ENCODE data around the gene IFNL1.
"Not testable (repeated sequence)": the region's sequence is repeated elsewhere in the genome, so short reads cannot be mapped to it uniquely, and the experiment has no call there.

IFNL1 gene

GRCh38 chr19:39327363-39328045 lies 31.3 kb downstream of the IFNL1 start:
- Mint-ChIP-seq H3K4me3 (no peak overlapping the region), H3K27me3 (no peaks in the 10 kb centered on the region), H3K9me3 (ENCODE audit: low read depth) (no peaks in the 10 kb centered on the region), H3K36me3 (no peaks in the 10 kb centered on the region), H3K4me1 (ENCODE audit: low read depth) (peaks cover 44% of the 10 kb centered on the region), H3K27ac (no peak overlapping the region)

DNA sequence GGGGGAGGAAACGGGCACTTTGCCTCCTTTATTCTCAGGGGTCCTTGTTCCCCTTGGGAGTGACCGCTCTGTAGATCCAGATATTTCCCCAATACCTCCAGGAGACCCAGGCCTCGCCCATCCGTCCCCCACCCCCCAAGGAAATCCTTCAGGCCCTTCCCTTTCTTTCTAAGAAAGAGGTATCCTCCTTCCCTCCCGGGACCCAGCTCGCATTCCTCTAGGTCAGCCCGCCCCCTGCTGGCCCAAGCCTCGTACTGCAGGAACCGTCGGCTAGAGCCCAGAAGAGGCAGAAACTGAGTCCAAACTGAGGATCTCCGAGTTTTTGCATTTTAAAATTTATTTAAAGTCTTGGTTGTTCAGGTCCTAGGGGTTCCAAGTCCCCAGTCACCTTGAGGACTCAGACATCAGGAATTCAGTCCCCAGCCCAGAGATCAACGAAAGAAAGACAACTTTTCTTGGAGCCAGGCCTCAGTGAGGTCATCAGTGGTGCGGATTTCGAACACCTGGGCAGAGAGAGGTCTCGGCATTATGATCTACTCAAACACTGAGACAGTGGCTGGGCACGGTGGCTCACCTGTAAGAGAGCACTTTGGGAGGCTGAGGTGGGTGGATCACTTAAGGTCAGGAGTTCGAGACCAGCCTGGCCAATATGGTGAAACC lies 32.0 kb downstream of the IFNL1 start:
- H3K4me1 Mint-ChIP-seq (ENCODE audit: low read depth) = peaks cover 48% of the 10 kb centered on the region
- no peaks in the 10 kb centered on the region for H3K36me3 Mint-ChIP-seq
- H3K27ac Mint-ChIP-seq = peak overlapping the region; percentile 66
- peak overlapping the region; percentile 42 for H3K4me3 Mint-ChIP-seq
- no peaks in the 10 kb centered on the region for H3K27me3 Mint-ChIP-seq
- H3K9me3 Mint-ChIP-seq (ENCODE audit: low read depth) = no peaks in the 10 kb centered on the region

DNA sequence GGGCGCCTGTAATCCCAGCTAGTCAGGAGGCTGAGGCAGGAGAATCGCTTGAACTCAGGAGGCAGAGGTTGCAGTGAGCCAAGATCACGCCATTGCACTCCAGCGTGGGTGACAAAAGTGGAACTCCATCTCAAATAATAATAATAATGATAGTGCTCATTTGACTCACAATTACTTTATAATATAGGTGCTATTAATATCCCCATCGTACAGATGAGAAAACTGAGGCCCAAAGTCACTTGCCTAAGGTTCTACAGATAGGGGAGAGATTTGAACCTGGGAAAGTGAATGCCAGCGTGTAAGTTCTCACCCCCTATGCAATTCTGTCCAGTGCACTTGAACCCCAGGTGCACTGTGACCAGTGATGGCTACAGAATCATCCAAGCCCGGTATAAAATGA lies 33.7 kb downstream of the IFNL1 start:
- peak overlapping the region; percentile 53 for H3K4me3 Mint-ChIP-seq
- H3K27ac Mint-ChIP-seq = peak overlapping the region; percentile 72
- no peaks in the 10 kb centered on the region for H3K9me3 Mint-ChIP-seq (ENCODE audit: low read depth)
- H3K4me1 Mint-ChIP-seq (ENCODE audit: low read depth) = peaks cover 61% of the 10 kb centered on the region
- no peaks in the 10 kb centered on the region for H3K27me3 Mint-ChIP-seq
- no peaks in the 10 kb centered on the region for H3K36me3 Mint-ChIP-seq

DNA sequence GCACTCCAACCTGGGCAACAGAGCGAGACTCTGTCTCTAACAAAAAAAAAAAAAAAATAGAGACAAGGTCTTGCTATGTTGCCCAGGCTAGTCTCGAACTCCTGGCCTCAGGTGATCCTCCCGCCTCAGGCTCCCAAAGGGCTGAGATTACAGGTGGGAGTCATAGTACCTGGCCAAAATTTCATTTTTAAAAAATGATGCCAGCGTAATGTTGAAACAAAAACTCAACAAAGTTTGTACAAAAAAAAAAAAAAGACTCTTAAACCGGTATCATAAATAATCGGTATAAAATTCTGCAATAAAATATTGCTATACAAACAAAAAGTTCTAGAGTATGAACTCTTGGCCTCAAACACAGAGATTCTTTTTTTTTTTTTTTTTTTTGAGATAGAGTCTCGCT lies 36.1 kb downstream of the IFNL1 start:
- Mint-ChIP-seq H3K4me3 (no peak overlapping the region), H3K27me3 (no peaks in the 10 kb centered on the region), H3K27ac (no peak overlapping the region), H3K36me3 (peaks cover 2% of the 10 kb centered on the region), H3K4me1 (ENCODE audit: low read depth) (peaks cover 71% of the 10 kb centered on the region), H3K9me3 (ENCODE audit: low read depth) (no peaks in the 10 kb centered on the region)

GRCh38 chr19:39332738-39333137 lies 36.5 kb downstream of the IFNL1 start:
- H3K27me3 Mint-ChIP-seq; H3K36me3 Mint-ChIP-seq; H3K9me3 Mint-ChIP-seq (ENCODE audit: low read depth): not testable (repeated sequence)
- H3K4me3 Mint-ChIP-seq = peak overlapping the region; percentile 47
- H3K27ac Mint-ChIP-seq = peak overlapping the region; percentile 83
- H3K4me1 Mint-ChIP-seq (ENCODE audit: low read depth) = peaks cover 76% of the 10 kb centered on the region

DNA sequence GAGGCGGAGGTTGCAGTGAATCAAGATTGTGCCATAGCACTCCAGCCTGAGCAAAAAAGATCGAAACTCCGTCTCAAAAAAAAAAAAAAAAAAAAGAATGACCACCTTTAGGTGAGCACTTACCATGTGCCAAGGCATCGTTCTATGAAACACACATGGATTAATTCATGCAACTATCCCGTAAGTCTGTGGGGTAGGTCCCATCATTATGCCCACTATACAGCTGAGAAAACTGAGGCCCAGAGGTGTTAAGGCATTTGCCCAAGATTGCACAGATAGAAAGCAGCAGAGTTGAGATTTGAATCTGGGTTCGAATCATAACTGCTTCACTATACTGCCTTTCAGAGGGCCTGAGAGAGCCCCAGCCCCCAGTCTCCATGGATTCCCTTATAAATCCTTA lies 37.3 kb downstream of the IFNL1 start:
- peaks cover 2% of the 10 kb centered on the region for H3K36me3 Mint-ChIP-seq

GRCh38 chr19:39334444-39334976 lies 38.3 kb downstream of the IFNL1 start:
- peak overlapping the region; percentile 99 for H3K4me3 Mint-ChIP-seq
- H3K4me1 Mint-ChIP-seq (ENCODE audit: low read depth) = peaks cover 66% of the 10 kb centered on the region
- H3K9me3 Mint-ChIP-seq (ENCODE audit: low read depth) = no peaks in the 10 kb centered on the region
- peak overlapping the region; percentile 99 for H3K27ac Mint-ChIP-seq
- peaks cover 2% of the 10 kb centered on the region for H3K36me3 Mint-ChIP-seq
- no peaks in the 10 kb centered on the region for H3K27me3 Mint-ChIP-seq

More for the DNA sequence above, 37.3 kb downstream of the IFNL1 start:
- H3K4me3 Mint-ChIP-seq = peak overlapping the region; percentile 69
- H3K4me1 Mint-ChIP-seq (ENCODE audit: low read depth) = peaks cover 75% of the 10 kb centered on the region
- no peaks in the 10 kb centered on the region for H3K27me3 Mint-ChIP-seq
- H3K27ac Mint-ChIP-seq = peak overlapping the region; percentile 83
- H3K9me3 Mint-ChIP-seq (ENCODE audit: low read depth) = no peaks in the 10 kb centered on the region

- H3K4me3 Mint-ChIP-seq = peak overlapping the region; percentile 99
- H3K36me3 Mint-ChIP-seq = peaks cover 2% of the 10 kb centered on the region
- no peaks in the 10 kb centered on the region for H3K27me3 Mint-ChIP-seq
- peak overlapping the region; percentile 99 for H3K27ac Mint-ChIP-seq
- peaks cover 66% of the 10 kb centered on the region for H3K4me1 Mint-ChIP-seq (ENCODE audit: low read depth)
- no peaks in the 10 kb centered on the region for H3K9me3 Mint-ChIP-seq (ENCODE audit: low read depth)
Observed at GRCh38 chr19:39335168-39335548, 39.0 kb downstream of the IFNL1 start.

DNA sequence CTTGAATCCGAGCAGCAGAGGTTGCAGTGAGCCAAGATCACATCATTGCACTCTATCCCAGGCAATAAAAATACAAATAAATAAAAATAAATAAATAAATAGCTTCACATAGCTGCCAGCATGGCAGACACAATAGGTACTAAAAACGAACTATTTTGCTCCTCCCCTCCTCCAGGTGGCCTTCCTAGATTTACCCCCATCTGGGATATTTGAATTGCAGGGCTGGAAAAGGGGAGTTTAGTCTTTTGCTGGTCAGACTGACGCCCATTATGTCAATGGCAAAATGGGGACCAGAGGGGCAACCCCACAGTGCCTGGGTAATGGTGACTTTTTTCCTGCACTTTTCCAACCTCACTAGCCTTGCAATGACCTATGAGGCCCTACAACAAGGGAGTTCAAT lies 40.3 kb downstream of the IFNL1 start:
- peak overlapping the region; percentile 99 for H3K27ac Mint-ChIP-seq
- no peaks in the 10 kb centered on the region for H3K27me3 Mint-ChIP-seq
- H3K4me1 Mint-ChIP-seq (ENCODE audit: low read depth) = peaks cover 68% of the 10 kb centered on the region
- H3K36me3 Mint-ChIP-seq = peaks cover 2% of the 10 kb centered on the region
- H3K9me3 Mint-ChIP-seq (ENCODE audit: low read depth) = no peaks in the 10 kb centered on the region
- peak overlapping the region; percentile 99 for H3K4me3 Mint-ChIP-seq

- peaks cover 66% of the 10 kb centered on the region for H3K4me1 Mint-ChIP-seq (ENCODE audit: low read depth)
- no peaks in the 10 kb centered on the region for H3K27me3 Mint-ChIP-seq
- H3K27ac Mint-ChIP-seq = peak overlapping the region; percentile 96
- no peaks in the 10 kb centered on the region for H3K9me3 Mint-ChIP-seq (ENCODE audit: low read depth)
- peak overlapping the region; percentile 98 for H3K4me3 Mint-ChIP-seq
- peaks cover 2% of the 10 kb centered on the region for H3K36me3 Mint-ChIP-seq
Observed at GRCh38 chr19:39339674-39340073, 43.5 kb downstream of the IFNL1 start.

DNA sequence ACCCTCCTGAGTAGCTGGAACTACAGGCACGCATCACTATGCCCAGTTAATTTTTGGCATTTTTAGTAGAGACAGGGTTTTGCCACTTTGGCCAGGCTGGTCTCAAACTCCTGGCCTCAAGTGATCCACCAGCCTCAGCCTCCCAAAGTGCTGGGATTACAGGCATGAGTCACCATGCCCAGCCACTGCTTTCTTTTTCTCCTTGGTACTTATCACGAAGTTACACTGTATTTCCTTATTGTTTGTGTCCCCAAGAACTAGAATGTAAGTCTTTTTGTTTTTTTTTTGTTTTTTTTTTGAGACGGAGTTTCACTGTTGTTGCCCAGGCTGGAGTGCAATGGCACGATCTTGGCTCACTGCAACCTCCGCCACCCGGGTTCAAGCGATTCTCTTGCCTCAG lies 43.9 kb downstream of the IFNL1 start:
- peak overlapping the region; percentile 98 for H3K4me3 Mint-ChIP-seq
- H3K9me3 Mint-ChIP-seq (ENCODE audit: low read depth) = not testable (repeated sequence)

GRCh38 chr19:39341129-39341718 lies 45.0 kb downstream of the IFNL1 start:
- Mint-ChIP-seq H3K27ac (peak overlapping the region; percentile 96), H3K4me3 (peak overlapping the region; percentile 98), H3K36me3 (no peaks in the 10 kb centered on the region), H3K9me3 (ENCODE audit: low read depth) (no peaks in the 10 kb centered on the region), H3K4me1 (ENCODE audit: low read depth) (peaks cover 70% of the 10 kb centered on the region), H3K27me3 (no peaks in the 10 kb centered on the region)

More for the DNA sequence above, 43.9 kb downstream of the IFNL1 start:
- not testable (repeated sequence) for H3K27me3 Mint-ChIP-seq, H3K36me3 Mint-ChIP-seq
- peak overlapping the region; percentile 96 for H3K27ac Mint-ChIP-seq
- peaks cover 67% of the 10 kb centered on the region for H3K4me1 Mint-ChIP-seq (ENCODE audit: low read depth)

GRCh38 chr19:39341719-39342604 lies 45.8 kb downstream of the IFNL1 start, which contains the start of gene SAMD4B:
Gene SAMD4B (plus strand): TSS chr19:39342421. CDS start chr19:39356894, 14,473 bp downstream.
- H3K27me3 Mint-ChIP-seq = no peaks in the 10 kb centered on the region
- peak within 1 kb of the TSS; percentile 98 for H3K4me3 Mint-ChIP-seq
- H3K36me3 Mint-ChIP-seq = no peaks in the 10 kb centered on the region
- H3K4me1 Mint-ChIP-seq (ENCODE audit: low read depth) = peaks cover 71% of the 10 kb centered on the region
- H3K9me3 Mint-ChIP-seq (ENCODE audit: low read depth) = no peaks in the 10 kb centered on the region
- peak within 1 kb of the TSS; percentile 96 for H3K27ac Mint-ChIP-seq

DNA sequence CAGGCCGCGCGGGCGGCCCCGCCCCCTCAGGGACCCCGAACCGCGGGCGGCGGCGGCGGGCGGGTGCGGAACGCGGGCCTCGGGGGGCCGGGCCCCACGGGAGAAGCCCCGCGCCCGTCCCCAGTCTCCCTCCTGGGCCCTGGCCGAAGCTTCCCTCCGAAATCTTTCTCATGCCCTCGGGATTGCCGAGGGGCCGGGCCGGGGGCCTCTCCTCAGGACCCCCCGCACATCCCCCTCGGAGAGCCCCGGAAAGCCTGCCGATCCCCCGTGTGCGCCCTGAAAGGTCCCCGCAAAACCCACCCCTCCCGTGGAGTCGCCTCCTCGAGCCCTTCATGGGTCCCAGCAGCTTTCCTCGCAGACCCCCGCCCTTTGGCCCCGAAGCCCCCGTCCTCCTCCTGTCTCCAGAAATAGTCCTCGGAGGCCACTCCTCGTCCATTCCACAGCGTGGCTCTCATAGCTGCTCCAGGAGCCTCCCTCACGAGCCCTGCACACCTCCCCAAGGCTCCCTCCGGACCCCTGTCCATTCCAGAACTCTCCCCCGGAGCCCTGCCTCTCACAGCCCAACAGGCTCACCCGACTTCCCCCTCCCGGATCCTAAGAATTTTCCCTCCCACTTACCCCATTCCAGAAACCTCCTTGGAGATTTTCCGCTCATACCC lies 46.6 kb downstream of the IFNL1 start:
- Mint-ChIP-seq H3K4me3 (peak overlapping the region; percentile 82), H3K9me3 (ENCODE audit: low read depth) (no peaks in the 10 kb centered on the region), H3K4me1 (ENCODE audit: low read depth) (peaks cover 72% of the 10 kb centered on the region), H3K27me3 (no peaks in the 10 kb centered on the region), H3K36me3 (no peaks in the 10 kb centered on the region), H3K27ac (peak overlapping the region; percentile 78)
